Astrocyte (in vitro differentiated cells and primary cell): Measurements from ENCODE around the gene ANKRD11. TPM values are rescaled to one million over a fixed set of nuclear protein-coding genes. Genes with fewer than 3 reads are reported as not detected.

Source experiments
- DNase-seq: peaks from one replicate; pipeline ENCODE4 v3.0.0-alpha.2; 2010; ENCODE audit warnings: low read depth
- FAIRE-seq: peaks from 2 replicates; lab custom pipeline; 2011; peaks lifted over from hg19 to GRCh38; lab: Jason Lieb, UNC
- H2AFZ ChIP-seq: 2 replicates; pipeline ENCODE4 v1.6.0; 2012; ENCODE audit warnings: low read depth, low read length, inconsistent platforms
- H3K27ac ChIP-seq: 2 replicates; pipeline ENCODE4 v1.5.1; 2011; ENCODE audit warnings: low read depth, low read length, inconsistent platforms
- H3K27me3 ChIP-seq: 2 replicates; pipeline ENCODE4 v1.6.0; 2011; ENCODE audit warnings: low read length, inconsistent platforms; ENCODE audit not compliant: insufficient read depth
- H3K36me3 ChIP-seq: 2 replicates; pipeline ENCODE4 v1.5.1; 2011; ENCODE audit warnings: low read length, inconsistent platforms; ENCODE audit not compliant: insufficient read depth
- H3K4me1 ChIP-seq: 2 replicates; pipeline ENCODE4 v1.5.1; 2011; ENCODE audit warnings: low read length, inconsistent platforms; ENCODE audit not compliant: insufficient read depth
- H3K4me2 ChIP-seq: 2 replicates; pipeline ENCODE4 v1.6.0; 2012; ENCODE audit warnings: low read length, inconsistent platforms
- H3K4me3 ChIP-seq: 2 replicates; pipeline ENCODE4 v1.5.1; 2011; ENCODE audit warnings: low read depth, mild to moderate bottlenecking, low read length, inconsistent platforms; ENCODE audit not compliant: insufficient read depth
- H3K79me2 ChIP-seq: 2 replicates; pipeline ENCODE4 v1.6.0; 2012; ENCODE audit warnings: mild to moderate bottlenecking, low read length, inconsistent platforms; ENCODE audit not compliant: insufficient read depth
- H3K9ac ChIP-seq: 2 replicates; pipeline ENCODE4 v1.6.0; 2012; ENCODE audit warnings: mild to moderate bottlenecking, low read length, inconsistent platforms
- H3K9me3 ChIP-seq: 2 replicates; pipeline ENCODE4 v1.5.1; 2012; ENCODE audit warnings: low read depth, mild to moderate bottlenecking, low read length, inconsistent platforms; ENCODE audit not compliant: insufficient read depth
- H4K20me1 ChIP-seq: 2 replicates; pipeline ENCODE4 v1.6.0; 2012; ENCODE audit warnings: low read length, inconsistent platforms; ENCODE audit not compliant: insufficient read depth
- H3K27ac Mint-ChIP-seq: one replicate; pipeline ENCODE4 v1.8.0; 2021; ENCODE audit warnings: mild to moderate bottlenecking, mixed read lengths; ENCODE audit not compliant: unreplicated experiment
- H3K27me3 Mint-ChIP-seq: one replicate; pipeline ENCODE4 v1.8.0; 2021; ENCODE audit warnings: low read depth, mixed read lengths; ENCODE audit not compliant: unreplicated experiment
- H3K36me3 Mint-ChIP-seq: one replicate; pipeline ENCODE4 v1.8.0; 2021; ENCODE audit warnings: low read depth, mixed read lengths; ENCODE audit not compliant: unreplicated experiment
- H3K4me1 Mint-ChIP-seq: one replicate; pipeline ENCODE4 v1.8.0; 2021; ENCODE audit warnings: low read depth, mixed read lengths; ENCODE audit not compliant: unreplicated experiment
- H3K4me3 Mint-ChIP-seq: one replicate; pipeline ENCODE4 v1.8.0; 2021; ENCODE audit warnings: mild to moderate bottlenecking, moderate library complexity, mixed read lengths; ENCODE audit not compliant: unreplicated experiment
- H3K9me3 Mint-ChIP-seq: one replicate; pipeline ENCODE4 v1.8.0; 2021; ENCODE audit warnings: mild to moderate bottlenecking, mixed read lengths; ENCODE audit not compliant: unreplicated experiment
- EZH2 ChIP-seq: IDR thresholded peaks from 2 replicates; pipeline ENCODE4 v1.6.1; 2012; ENCODE audit warnings: mild to moderate bottlenecking, low read length, inconsistent platforms; ENCODE audit not compliant: insufficient read depth
- total RNA-seq: library from RNA; stranded (reverse); gene quantifications from 2 replicates; pipeline ENCODE4 v1.2.1, GENCODE V29; 2021
- TF ChIP-seq, protein P1 (sequence below): IDR thresholded peaks from 2 replicates; pipeline ENCODE4 v1.5.1; 2011; ENCODE audit warnings: low read depth, mild to moderate bottlenecking, inconsistent platforms, low read length, moderate library complexity; ENCODE audit not compliant: insufficient read depth

ANKRD11 gene
- total RNA-seq, 1 donor from 2014 or later, result 213 TPM

DNA sequence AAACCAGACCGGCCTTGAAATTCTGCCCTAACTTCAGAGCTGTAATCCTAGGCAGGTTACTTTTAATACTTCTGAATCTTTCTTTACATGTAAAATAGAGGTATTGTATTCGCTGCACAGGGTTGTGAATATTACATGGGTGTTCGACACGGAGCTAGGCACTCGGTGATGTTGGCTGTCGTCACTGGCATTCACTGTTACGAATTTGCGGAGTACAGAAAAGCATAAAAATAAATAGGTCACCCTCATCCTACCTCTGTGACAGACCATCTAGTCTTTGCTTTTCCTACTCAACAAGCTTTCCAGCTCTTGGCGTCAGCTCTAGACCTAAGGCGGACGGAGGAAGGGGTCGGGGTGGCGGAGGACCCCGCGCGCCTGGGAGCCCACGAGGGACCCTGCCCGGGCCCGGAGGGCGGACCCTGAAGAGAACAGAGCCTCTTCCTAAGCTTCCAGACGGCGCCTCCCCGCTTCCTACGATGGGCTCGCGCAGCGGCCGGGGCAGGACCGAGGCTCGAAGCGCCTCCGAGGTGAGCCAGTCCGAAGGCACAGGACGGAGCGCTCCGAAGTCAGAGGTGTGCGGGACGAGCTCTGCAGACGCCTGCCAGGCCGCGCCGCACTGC, 17.0 kb upstream of the ANKRD11 start:
- Histone ChIP-seq H3K4me1 (peaks cover 31% of the 10 kb centered on the region), H3K36me3 (peaks cover 15% of the 10 kb centered on the region), H3K79me2 (peaks cover 49% of the 10 kb centered on the region), H3K9me3 (no peaks in the 10 kb centered on the region), H3K4me2 (peak overlapping the region; percentile 90), H3K9ac (peak overlapping the region; percentile 91), H3K27ac (peak overlapping the region; percentile 92), H3K4me3 (peak overlapping the region; percentile 82), H3K27me3 (no peaks in the 10 kb centered on the region), H4K20me1 (peaks cover 26% of the 10 kb centered on the region), H2AFZ (peak overlapping the region; percentile 83)
- DNase-seq (no peak), FAIRE-seq (no peak)
- Mint-ChIP-seq H3K36me3 (peaks cover 2% of the 10 kb centered on the region), H3K27ac (peak overlapping the region; percentile 18), H3K9me3 (no peaks in the 10 kb centered on the region), H3K4me1 (peaks cover 18% of the 10 kb centered on the region), H3K27me3 (no peaks in the 10 kb centered on the region), H3K4me3 (peak overlapping the region; percentile 76)
- TF ChIP-seq, protein P1, sequence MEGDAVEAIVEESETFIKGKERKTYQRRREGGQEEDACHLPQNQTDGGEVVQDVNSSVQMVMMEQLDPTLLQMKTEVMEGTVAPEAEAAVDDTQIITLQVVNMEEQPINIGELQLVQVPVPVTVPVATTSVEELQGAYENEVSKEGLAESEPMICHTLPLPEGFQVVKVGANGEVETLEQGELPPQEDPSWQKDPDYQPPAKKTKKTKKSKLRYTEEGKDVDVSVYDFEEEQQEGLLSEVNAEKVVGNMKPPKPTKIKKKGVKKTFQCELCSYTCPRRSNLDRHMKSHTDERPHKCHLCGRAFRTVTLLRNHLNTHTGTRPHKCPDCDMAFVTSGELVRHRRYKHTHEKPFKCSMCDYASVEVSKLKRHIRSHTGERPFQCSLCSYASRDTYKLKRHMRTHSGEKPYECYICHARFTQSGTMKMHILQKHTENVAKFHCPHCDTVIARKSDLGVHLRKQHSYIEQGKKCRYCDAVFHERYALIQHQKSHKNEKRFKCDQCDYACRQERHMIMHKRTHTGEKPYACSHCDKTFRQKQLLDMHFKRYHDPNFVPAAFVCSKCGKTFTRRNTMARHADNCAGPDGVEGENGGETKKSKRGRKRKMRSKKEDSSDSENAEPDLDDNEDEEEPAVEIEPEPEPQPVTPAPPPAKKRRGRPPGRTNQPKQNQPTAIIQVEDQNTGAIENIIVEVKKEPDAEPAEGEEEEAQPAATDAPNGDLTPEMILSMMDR, result no peak
- TF ChIP-seq EZH2, result no peak

DNA sequence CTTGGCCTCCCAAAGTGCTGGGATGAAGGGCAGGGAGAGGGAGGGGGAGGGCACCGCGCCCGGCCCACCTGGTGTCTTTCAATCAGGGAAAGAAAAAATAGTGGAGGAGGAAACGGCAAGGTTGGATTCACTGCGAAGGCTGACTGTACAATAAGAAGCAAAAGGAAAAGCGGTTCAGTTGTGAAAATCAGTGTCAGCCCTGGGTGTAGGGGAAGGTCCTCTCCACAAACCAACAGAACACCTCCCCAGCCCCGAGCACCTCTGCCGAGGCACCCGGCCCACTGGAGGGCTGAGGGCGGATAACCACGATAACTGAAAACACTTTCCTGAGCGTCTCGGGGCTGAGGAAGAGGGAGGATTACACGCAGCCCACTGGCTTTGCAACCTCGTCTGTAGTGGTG, 16.4 kb upstream of the ANKRD11 start:
- Histone ChIP-seq H3K4me2 (peak overlapping the region; percentile 90), H3K4me3 (peak overlapping the region; percentile 82), H2AFZ (peak overlapping the region; percentile 45), H4K20me1 (peaks cover 26% of the 10 kb centered on the region), H3K27ac (no peak overlapping the region), H3K79me2 (peaks cover 49% of the 10 kb centered on the region), H3K9me3 (no peaks in the 10 kb centered on the region), H3K9ac (peak overlapping the region; percentile 91), H3K27me3 (no peaks in the 10 kb centered on the region), H3K36me3 (peaks cover 14% of the 10 kb centered on the region), H3K4me1 (peaks cover 31% of the 10 kb centered on the region)
- H3K4me1 Mint-ChIP-seq, result peaks cover 23% of the 10 kb centered on the region
- H3K27me3 Mint-ChIP-seq, result no peaks in the 10 kb centered on the region
- peak overlapping the region; percentile 18 for H3K27ac Mint-ChIP-seq
- DNase-seq (no peak), FAIRE-seq (no peak)
- H3K9me3 Mint-ChIP-seq, result no peaks in the 10 kb centered on the region
- H3K4me3 Mint-ChIP-seq, result peak overlapping the region; percentile 76
- no peak for TF ChIP-seq EZH2
- TF ChIP-seq, protein P1, result no peak
- peaks cover 3% of the 10 kb centered on the region for H3K36me3 Mint-ChIP-seq

DNA sequence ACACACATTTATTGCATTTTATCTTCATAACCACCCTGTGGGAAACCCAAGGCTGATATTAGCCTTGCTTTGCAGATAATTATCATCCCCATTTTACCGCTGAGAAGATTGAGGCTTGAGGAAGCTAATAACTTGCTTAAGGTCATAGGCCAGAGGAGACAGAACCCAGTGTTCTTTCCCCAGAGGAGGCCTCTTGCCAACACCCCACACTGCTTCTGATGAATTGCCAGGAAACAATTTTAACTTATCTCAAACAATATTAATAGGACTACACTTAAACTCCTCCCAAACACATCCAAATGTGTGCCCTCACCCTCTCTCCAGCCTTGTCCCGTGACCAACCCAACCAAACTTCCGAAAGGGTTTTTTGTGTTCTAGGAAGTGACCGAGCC, 15.7 kb upstream of the ANKRD11 start:
- Histone ChIP-seq H3K4me1 (peaks cover 31% of the 10 kb centered on the region), H3K36me3 (peaks cover 8% of the 10 kb centered on the region), H3K27me3 (no peaks in the 10 kb centered on the region), H3K9ac (peak overlapping the region; percentile 3), H3K4me2 (peak overlapping the region; percentile 62), H2AFZ (no peak overlapping the region), H3K9me3 (no peaks in the 10 kb centered on the region), H3K27ac (peak overlapping the region; percentile 4), H3K79me2 (peaks cover 43% of the 10 kb centered on the region), H3K4me3 (no peak overlapping the region), H4K20me1 (peaks cover 25% of the 10 kb centered on the region)
- Mint-ChIP-seq H3K27me3 (no peaks in the 10 kb centered on the region), H3K4me1 (peaks cover 23% of the 10 kb centered on the region), H3K9me3 (no peaks in the 10 kb centered on the region), H3K27ac (peak overlapping the region; percentile 41), H3K4me3 (peak overlapping the region; percentile 51), H3K36me3 (peaks cover 4% of the 10 kb centered on the region)
- TF ChIP-seq EZH2, result no peak
- TF ChIP-seq, protein P1, result no peak
- DNase-seq (no peak), FAIRE-seq (no peak)
